ENCODE results near the gene BID.
"Not testable (repeated sequence)": the region's sequence is repeated elsewhere in the genome, so short reads cannot be mapped to it uniquely, and the experiment has no call there.

BID gene

DNA sequence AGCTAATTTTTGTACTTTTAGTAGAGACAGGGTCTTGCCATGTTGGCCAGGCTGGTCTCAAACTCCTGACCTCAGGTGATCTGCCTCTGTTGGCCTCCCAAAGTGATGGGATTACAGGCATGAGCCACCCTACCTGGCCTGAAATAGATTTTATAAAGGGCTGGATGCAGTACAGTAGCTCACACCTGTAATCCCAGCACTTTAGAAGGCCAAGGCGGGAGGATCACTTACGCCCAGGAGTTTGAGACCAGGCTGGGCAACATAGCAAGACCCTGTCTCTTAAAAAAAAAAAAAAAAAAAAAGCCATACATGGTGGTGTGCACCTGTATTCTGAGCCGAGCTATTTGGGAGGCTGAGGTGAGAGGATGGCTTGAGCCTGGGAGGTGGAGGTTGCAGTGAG, 76.0 kb downstream of the BID start:
- DNase-seq = not testable (repeated sequence)

- peak; percentile 75 for DNase-seq
Observed at GRCh38 chr22:17697196-17697595, 77.1 kb downstream of the BID start.

DNA sequence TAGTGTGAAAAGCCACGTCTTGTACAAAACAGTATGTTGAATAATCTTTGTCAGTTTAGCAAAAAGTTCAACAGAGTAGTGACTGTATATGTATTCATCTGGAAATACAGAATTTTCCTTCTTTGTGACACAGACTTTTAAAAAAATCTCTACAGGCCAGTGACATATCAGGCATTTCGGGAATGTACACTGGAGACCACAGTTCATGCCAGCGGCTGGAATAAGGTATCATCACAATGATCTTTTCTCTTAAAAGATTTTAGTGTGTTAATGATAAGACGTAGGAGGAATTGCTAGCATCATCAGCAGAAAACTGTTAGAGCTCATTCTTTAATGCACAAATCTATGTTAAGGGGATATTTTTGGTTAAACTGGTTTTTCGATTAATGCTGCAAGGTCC, 78.3 kb downstream of the BID start:
- no peak for DNase-seq

DNA sequence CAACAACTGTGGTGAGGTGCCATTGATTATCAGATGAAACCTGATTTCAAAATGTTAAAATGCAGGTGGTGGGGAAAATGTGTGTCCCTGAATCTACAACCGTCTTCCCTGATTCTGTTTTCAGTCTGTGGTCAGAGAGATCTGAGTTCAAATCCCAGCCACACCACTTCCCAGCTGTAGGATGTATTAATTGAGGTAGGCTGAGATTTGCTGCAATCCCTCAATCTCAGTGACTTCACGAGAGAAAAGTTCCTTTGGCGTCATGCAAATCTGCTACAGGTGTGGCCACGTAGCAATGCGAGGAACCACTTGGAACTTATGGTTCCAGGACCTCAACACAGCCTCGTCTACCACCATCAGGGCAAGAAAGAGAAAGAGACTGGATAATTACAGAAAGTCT, 79.5 kb downstream of the BID start:
- DNase-seq = no peak

GRCh38 chr22:17694193-17694592, 80.1 kb downstream of the BID start:
- no peak for DNase-seq

DNA sequence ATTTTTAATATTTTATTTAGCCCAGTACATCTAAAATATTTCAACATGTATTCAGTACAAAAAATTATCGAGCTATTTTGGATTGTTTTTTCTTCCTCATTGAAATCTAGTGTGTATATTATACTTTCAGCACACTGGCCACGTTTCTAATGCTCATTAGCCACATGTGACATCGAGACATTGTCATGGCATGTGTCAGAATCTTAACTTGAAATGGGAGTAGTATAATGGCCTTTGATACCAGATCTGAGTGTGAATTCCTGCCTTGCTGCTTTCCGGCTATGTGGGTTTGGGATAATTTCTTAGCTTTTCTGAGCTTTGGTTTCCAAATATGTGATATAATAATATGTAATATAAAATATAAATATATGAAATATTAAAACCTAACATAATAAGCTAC, 81.4 kb downstream of the BID start:
- no peak for DNase-seq

DNA sequence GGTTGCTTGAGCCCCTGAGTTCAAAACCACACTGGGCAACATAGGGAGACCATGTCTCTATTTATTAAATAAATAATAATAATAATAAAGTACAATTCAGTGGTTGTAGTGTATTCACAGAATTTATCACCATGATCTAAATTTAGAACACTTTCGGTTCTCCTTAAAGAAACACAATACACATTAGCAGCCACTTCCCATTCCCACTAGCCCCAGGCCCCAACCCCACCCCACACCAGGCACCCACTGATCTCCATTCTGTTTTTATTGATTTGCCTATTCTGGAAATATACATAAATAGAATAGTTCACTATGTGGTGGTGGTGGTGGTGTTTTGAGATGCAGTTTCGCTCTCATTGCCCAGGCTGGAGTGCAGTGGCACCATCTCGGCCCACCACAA, 90.0 kb downstream of the BID start:
- peak; percentile 71 for DNase-seq

All from MV-4-11 (cell line).